Psoas muscle (tissue), 8 donors: ENCODE data around the gene STK32A. TPM values are rescaled to one million over a fixed set of nuclear protein-coding genes. Genes with fewer than 3 reads are reported as not detected.
"Not testable (repeated sequence)": the region's sequence is repeated elsewhere in the genome, so short reads cannot be mapped to it uniquely, and the experiment has no call there.

ENCODE experiments used
- ATAC-seq, 4 donors: fragments of 200-7000 bp; cut with Tn5 transposase; one replicate each; pipeline ENCODE4 v1.9.1; 2020; ENCODE audit warnings: moderate library complexity in 3 of 4, mild to moderate bottlenecking in 2 of 4
- DNase-seq, 2 donors: peaks; one replicate each; pipeline ENCODE4 v3.0.0-alpha.2; 2020
- H3K27ac ChIP-seq: fragments of 200-600 bp; one replicate; pipeline ENCODE4 v1.8.0; 2022
- H3K27me3 ChIP-seq, 3 donors: fragments of 200-600 bp in 1 of 3; one replicate each; pipeline versions ENCODE4 v1.6.1 to v1.8.0; 2013 to 2022; ENCODE audit warnings: low read length in 2 of 3, mild to moderate bottlenecking in 2 of 3, moderate library complexity in 1 of 3; ENCODE audit not compliant: insufficient read depth in 3 of 3
- H3K36me3 ChIP-seq, 2 donors: fragments of 200-600 bp in 1 of 2; one replicate each; pipeline versions ENCODE4 v1.6.1 to v1.8.0; 2013 to 2022; ENCODE audit warnings: low read depth in 1 of 2, mild to moderate bottlenecking in 1 of 2, moderate library complexity in 1 of 2; ENCODE audit not compliant: insufficient read depth in 1 of 2
- H3K4me1 ChIP-seq: fragments of 200-600 bp; one replicate; pipeline ENCODE4 v1.8.0; 2022
- H3K4me3 ChIP-seq: fragments of 200-600 bp; one replicate; pipeline ENCODE4 v1.8.0; 2022; ENCODE audit warnings: mild to moderate bottlenecking
- H3K9me3 ChIP-seq: fragments of 200-600 bp; one replicate; pipeline ENCODE4 v1.8.0; 2022
- CTCF ChIP-seq: fragments of 200-600 bp; IDR thresholded peaks from one replicate; pipeline ENCODE4 v1.8.0; 2022; ENCODE audit warnings: antibody characterized with exemption
- WGBS, 3 donors: extraction: QIAGEN DNeasy Blood & Tissue Kit; methylation state at CpG; one replicate each; pipeline versions ENCODE4 v1.1.6 to v1.1.7; 2013; 5-methylcytosine and 5-hydroxymethylcytosine counted together
- intact Hi-C, 2 donors: fragments of 100-400 bp; cut with DNase I; formaldehyde crosslinking; loops; one replicate each; pipeline versions ENCODE4 v1.11.0 to v1.14.2; 2022
- polyA plus RNA-seq, 3 donors: library from polyadenylated mRNA; stranded (reverse); fragments of 200-250 nt; gene quantifications; one replicate each; pipeline ENCODE4 v1.2.3, GENCODE V29; 2013
- total RNA-seq, 4 donors: library from RNA; stranded (reverse); fragmentation: NEBNext Ultra II Directional in 2 of 4; extraction: Animal tissue kit (Norgen Biotek cat#: 25700) in 2 of 4; gene quantifications; one replicate each; pipeline versions ENCODE4 v1.2.1 to v1.2.4, GENCODE V29; 2021 to 2023
- donor health status: healthy with polysubstance abuse.
- donor health status: DM: no; HTN: no; CAD: no; lungs with moderate emphysema.
- donor health status: Bipolar disorder and iron deficiency.
- donor health status: healthy.
- donor health status: DM: yes; HTN: yes; CAD: no.
- donor health status: DM: no; HTN: no; CAD: no.
- donor health status: DM: no; HTN: no; CAD: no.
- donor health status: DM: yes; HTN: yes; CAD: no.

The STK32A gene
- total and polyA plus RNA-seq, 7 donors, result 0.09 to 2.6 (median 0.30) TPM

GRCh38 chr5:147225938-147226337 is 8.9 kb upstream of the STK32A start:
- no peaks in the 10 kb centered on the region for H3K9me3 ChIP-seq
- intact Hi-C loops, result loop anchor here in 1 of 2 donors (10.0 kb wide), 1 partner anchor 139 kb away; no protein-coding TSS in a partner anchor
- H3K27me3 ChIP-seq, result no peaks in the 10 kb centered on the region
- no peaks in the 10 kb centered on the region for H3K36me3 ChIP-seq
- H3K27ac ChIP-seq, result no peak overlapping the region
- DNase-seq (no peak), ATAC-seq (no peak)
- WGBS, 3 donors, result 92 to 93% (median 93%) methylated on average over 9 of the region's 9 CpGs
- TF ChIP-seq CTCF, result no peak
- H3K4me3 ChIP-seq, result no peak overlapping the region
- no peaks in the 10 kb centered on the region for H3K4me1 ChIP-seq

GRCh38 chr5:147226512-147226911 is 8.3 kb upstream of the STK32A start:
- intact Hi-C loops, result loop anchor here in 1 of 2 donors (10.0 kb wide), 1 partner anchor 138 kb away; no protein-coding TSS in a partner anchor
- no peaks in the 10 kb centered on the region for H3K36me3 ChIP-seq
- no peak for TF ChIP-seq CTCF
- no peaks in the 10 kb centered on the region for H3K9me3 ChIP-seq
- no peaks in the 10 kb centered on the region for H3K4me1 ChIP-seq
- no peak overlapping the region for H3K27ac ChIP-seq
- no peak overlapping the region for H3K4me3 ChIP-seq
- DNase-seq (no peak), ATAC-seq (no peak)
- WGBS, 3 donors, result 95 to 96% (median 95%) methylated on average over 15 of the region's 15 CpGs
- no peaks in the 10 kb centered on the region for H3K27me3 ChIP-seq

- Histone ChIP-seq H3K27me3 (peaks cover 0 to 20% (median 0%) of the 10 kb centered on the region in 3 donors), H3K36me3 (no peaks in the 10 kb centered on the region), H3K4me3 (peak overlapping the region; percentile 72), H3K27ac (no peak overlapping the region), H3K9me3 (no peaks in the 10 kb centered on the region), H3K4me1 (no peaks in the 10 kb centered on the region)
- 1 to 3% (median 1%) methylated on average over 25 to 31 of the region's 32 CpGs for WGBS, 3 donors
- DNase-seq, result no peak
- TF ChIP-seq CTCF, result no peak
- intact Hi-C loops, result no loop called here
- ATAC-seq, result peak; percentile 28 to 60 (median 41)
Observed at GRCh38 chr5:147234239-147234824, 494 bp upstream of the STK32A start.

- no peak for TF ChIP-seq CTCF
- Histone ChIP-seq H3K36me3 (no peaks in the 10 kb centered on the region), H3K9me3 (no peaks in the 10 kb centered on the region), H3K4me1 (no peaks in the 10 kb centered on the region), H3K4me3 (no peak overlapping the region), H3K27me3 (peaks cover 0 to 16% (median 5%) of the 10 kb centered on the region in 3 donors), H3K27ac (no peak overlapping the region)
- intact Hi-C loops, result no loop called here
- ATAC-seq, result no peak
- no peak for DNase-seq
- 88 to 96% (median 96%) methylated on average over 4 of the region's 4 CpGs for WGBS, 3 donors
Observed at GRCh38 chr5:147240266-147240985, 5.6 kb downstream of the STK32A start.

- H3K4me1 ChIP-seq, DNase-seq, H3K4me3 ChIP-seq, H3K27me3 ChIP-seq, H3K9me3 ChIP-seq, ATAC-seq, H3K36me3 ChIP-seq, H3K27ac ChIP-seq, intact Hi-C loops: not testable (repeated sequence)
- WGBS, 3 donors, result 90 to 97% (median 95%) methylated on average over 2 to 6 of the region's 6 CpGs
Observed at GRCh38 chr5:147243238-147243637, 8.4 kb downstream of the STK32A start.
